Measurements from ENCODE around the gene PSD.

Gene PSD

GRCh38 chr10:102426803-102427287, 8.3 kb upstream of the PSD start (continued):
- TF ChIP-seq ZNF692 (tag by site-specific recombination; IDR thresholded peaks at IDR 0.05) (peak; percentile 52), ZNF140 (tag by site-specific recombination; IDR thresholded peaks at IDR 0.05) (no peak), HIC1 (tag by site-specific recombination; IDR thresholded peaks at IDR 0.05) (peak; percentile 64), INSM2 (tag by site-specific recombination; IDR thresholded peaks at IDR 0.05) (0 out of 2 replicates have a peak, but pooled peaks have one; percentile 29), ZNF394 (tag by site-specific recombination; IDR thresholded peaks at IDR 0.05; ENCODE audit: borderline replicate concordance) (0 out of 2 replicates have a peak, but pooled peaks have one; percentile 34), ZNF362 (tag by site-specific recombination; IDR thresholded peaks at IDR 0.05) (0 out of 2 replicates have a peak, but pooled peaks have one; percentile 28), ZNF398 (tag by site-specific recombination; IDR thresholded peaks at IDR 0.05) (peak; percentile 71), ZNF629 (tag by site-specific recombination; IDR thresholded peaks at IDR 0.05) (peak; percentile 73), ZNF24 (tag by site-specific recombination; IDR thresholded peaks at IDR 0.05) (0 out of 2 replicates have a peak, but pooled peaks have one; percentile 50), ZNF223 (tag by site-specific recombination; IDR thresholded peaks at IDR 0.05) (no peak), ZFHX2 (tag by site-specific recombination; conservative IDR thresholded peaks at IDR 0.05) (peak; percentile 35; the same call in 1 of the 2 replicates), ZNF449 (tag by site-specific recombination; IDR thresholded peaks at IDR 0.05) (no peak), PRDM2 (tag by site-specific recombination; IDR thresholded peaks at IDR 0.05; ENCODE audit: borderline replicate concordance) (no peak), ZBTB21 (tag by site-specific recombination; IDR thresholded peaks at IDR 0.05) (0 out of 2 replicates have a peak, but pooled peaks have one; percentile 31), KLF9 (tag by site-specific recombination; IDR thresholded peaks at IDR 0.05; ENCODE audit: low read depth) (no peak), ZNF510 (tag by site-specific recombination; IDR thresholded peaks at IDR 0.05; ENCODE audit: insufficient replicate concordance) (no peak), ZNF324 (tag by site-specific recombination; IDR thresholded peaks at IDR 0.05) (peak; percentile 22; the same call in 1 of the 2 replicates), ZFP37 (tag by site-specific recombination; IDR thresholded peaks at IDR 0.05) (0 out of 2 replicates have a peak, but pooled peaks have one; percentile 52), ZNF366 (tag by site-specific recombination; conservative IDR thresholded peaks at IDR 0.05) (peak; percentile 79; the same call in 1 of the 2 replicates), REPIN1 (tag by site-specific recombination; IDR thresholded peaks at IDR 0.05; ENCODE audit: low read depth) (no peak), ZNF621 (tag by site-specific recombination; IDR thresholded peaks at IDR 0.05) (no peak), PRDM1 (tag by site-specific recombination; IDR thresholded peaks at IDR 0.05) (peak; percentile 85), ZBTB8A (tag by site-specific recombination; IDR thresholded peaks at IDR 0.05) (0 out of 2 replicates have a peak, but pooled peaks have one; percentile 16)

All from HEK293 (cell line).